ENCODE results near the gene SLC17A1. TPM values are rescaled to one million over a fixed set of nuclear protein-coding genes. Genes with fewer than 3 reads are reported as not detected.

The SLC17A1 gene
- total and polyA plus RNA-seq, 2 of the 4 experiments (the other 2 are of a cell fraction) = not detected

DNA sequence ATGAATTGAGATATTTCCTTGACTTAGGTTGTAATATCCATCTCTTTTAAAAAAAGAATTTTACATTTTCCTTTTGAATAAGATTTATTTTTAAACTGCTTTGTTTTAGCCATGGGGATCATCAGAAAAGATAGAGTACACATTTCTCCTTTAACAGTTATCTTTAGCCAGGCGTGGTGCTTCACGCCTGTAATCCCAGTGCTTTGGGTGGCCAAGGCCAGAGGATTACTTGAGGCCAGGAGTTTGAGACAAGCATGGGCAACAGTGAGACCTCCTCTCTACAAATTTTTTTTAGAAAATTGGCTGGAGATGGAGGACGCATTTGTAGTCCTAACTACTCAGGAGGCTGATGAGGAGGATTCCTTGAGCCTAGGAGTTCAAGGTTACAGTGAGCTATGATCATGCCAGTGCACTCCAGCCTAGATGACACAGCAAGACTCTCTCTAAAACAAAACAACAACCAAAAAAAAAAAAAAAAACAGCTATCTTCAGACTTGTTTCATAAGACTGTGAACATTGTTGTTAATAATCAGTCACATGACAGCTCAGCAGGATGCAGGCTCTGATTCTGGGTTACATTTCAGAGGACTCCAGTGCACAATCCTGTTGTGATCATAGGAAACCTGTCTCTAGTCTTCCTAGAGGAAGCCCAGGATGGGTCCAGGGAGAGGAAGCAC, 44.2 kb upstream of the SLC17A1 start:
- Histone ChIP-seq H2BK15ac (ENCODE audit: low read depth, low read length) (no peak overlapping the region), H2BK20ac (ENCODE audit: low read depth, low read length) (no peak overlapping the region), H2BK120ac (ENCODE audit: low read depth, low read length) (no peak overlapping the region), H3K36me3 (ENCODE audit: control insufficient read depth, insufficient read depth, low read length) (no peaks in the 10 kb centered on the region), H3K4me1 (ENCODE audit: control insufficient read depth, insufficient read depth, low read length) (no peaks in the 10 kb centered on the region), H3K9ac (ENCODE audit: low read depth, low read length) (no peak overlapping the region), H3K4ac (ENCODE audit: low read depth, low read length) (no peak overlapping the region), H3K4me3 (ENCODE audit: insufficient read depth, low read depth, low read length) (no peak overlapping the region), H3K9me1 (ENCODE audit: insufficient read depth, low read length) (no peaks in the 10 kb centered on the region), H3K79me1 (ENCODE audit: low read depth in 1 of 2, low read length in 2 of 2) (no peaks in the 10 kb centered on the region), H4K8ac (ENCODE audit: low read depth in 2 of 2, low read length in 2 of 2) (no peak overlapping the region), H4K91ac (ENCODE audit: insufficient read depth, low read depth, low read length) (no peak overlapping the region), H4K20me1 (ENCODE audit: insufficient read depth, low read length) (no peaks in the 10 kb centered on the region), H3K18ac (ENCODE audit: low read depth, low read length) (no peak overlapping the region), H2AFZ (replicated peaks; ENCODE audit: low read length, poor library complexity) (no peak overlapping the region), H3K56ac (ENCODE audit: extremely low read depth, insufficient read depth, low read length) (no peak overlapping the region), H3K14ac (replicated peaks; ENCODE audit: low read depth, low read length) (no peak overlapping the region), H2AK9ac (replicated peaks; ENCODE audit: low read depth, low read length, poor library complexity) (no peak overlapping the region), H4K5ac (ENCODE audit: low read depth, low read length) (no peak overlapping the region), H3K27me3 (ENCODE audit: control insufficient read depth, insufficient read depth, low read length) (no peaks in the 10 kb centered on the region), H3K23ac (ENCODE audit: low read depth, low read length) (no peak overlapping the region), H3K9me3 (ENCODE audit: control insufficient read depth, insufficient read depth, low read length) (no peaks in the 10 kb centered on the region), H2BK5ac (ENCODE audit: low read depth, low read length, poor library complexity, severe bottlenecking) (no peak overlapping the region), H3K27ac (ENCODE audit: insufficient read depth, low read length) (no peak overlapping the region), H2AK5ac (ENCODE audit: low read depth, low read length) (no peak overlapping the region), H3K4me2 (ENCODE audit: low read depth, low read length) (no peak overlapping the region)
- intact Hi-C loops (cut with micrococcal nuclease) (no loop called here), dilution Hi-C loops (cut with HindIII; ENCODE audit: low sequenced_read_pairs, unreplicated experiment) (no loop called here), in situ Hi-C loops (cut with MboI; ENCODE audit: low sequenced_read_pairs) (no loop called here)
- no TSS peak for BruUV-seq (replicated peaks)
- no CpG with 5 or more reads among the region's 3 CpGs for WGBS, 2 experiments (ENCODE audit: extremely low coverage in 2 of 2, insufficient read length in 1 of 2)
- POLR2A ChIA-PET (ENCODE audit: unreplicated experiment) = no interaction called here
- CTCF ChIA-PET = interaction anchor here (0.6 to 1.1 kb wide), 2 partner anchors 53 to 319 kb away, joined by 3 read pairs; no protein-coding TSS in a partner anchor
- TF ChIP-seq BHLHE40 (IDR thresholded peaks at IDR 0.05; ENCODE audit: low read depth, low read length) (no peak), RFX5 (IDR thresholded peaks at IDR 0.05; ENCODE audit: low read depth, low read length) (no peak), NFE2L2 (IDR thresholded peaks at IDR 0.05; ENCODE audit: low read depth, low read length) (no peak), MXI1 (IDR thresholded peaks at IDR 0.05; ENCODE audit: borderline replicate concordance, low read depth, low read length) (no peak), RCOR1 (IDR thresholded peaks at IDR 0.05; ENCODE audit: insufficient replicate concordance, low read length) (no peak), POLR2A (IDR thresholded peaks at IDR 0.05; ENCODE audit: low read depth, low read length) (no peak), FOS (IDR thresholded peaks at IDR 0.05; ENCODE audit: low read depth, low read length) (no peak)
- TF ChIP-seq, protein P1, sequence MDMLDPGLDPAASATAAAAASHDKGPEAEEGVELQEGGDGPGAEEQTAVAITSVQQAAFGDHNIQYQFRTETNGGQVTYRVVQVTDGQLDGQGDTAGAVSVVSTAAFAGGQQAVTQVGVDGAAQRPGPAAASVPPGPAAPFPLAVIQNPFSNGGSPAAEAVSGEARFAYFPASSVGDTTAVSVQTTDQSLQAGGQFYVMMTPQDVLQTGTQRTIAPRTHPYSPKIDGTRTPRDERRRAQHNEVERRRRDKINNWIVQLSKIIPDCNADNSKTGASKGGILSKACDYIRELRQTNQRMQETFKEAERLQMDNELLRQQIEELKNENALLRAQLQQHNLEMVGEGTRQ (IDR thresholded peaks at IDR 0.05; ENCODE audit: low read depth, low read length) = no peak
- DNase-seq = no peak
- ATAC-seq (ENCODE audit: low read depth) = no peak
